Fibroblast of lung (primary cell): ENCODE measurements around the gene CALR3. TPM values are rescaled to one million over a fixed set of nuclear protein-coding genes. Genes with fewer than 3 reads are reported as not detected.
A peak's percentile ranks its signal among the peaks of the same experiment; 100 is the strongest.
"Not testable (repeated sequence)": the region's sequence is repeated elsewhere in the genome, so short reads cannot be mapped to it uniquely, and the experiment has no call there.

ENCODE experiments used
- DNase-seq, 2 donors: peaks; one replicate each; pipeline versions ENCODE4 v3.0.0 to v3.0.0-alpha.2; 2010; ENCODE audit warnings: low read depth in 2 of 2
- H2AFZ ChIP-seq: 2 replicates; pipeline ENCODE4 v1.5.1; 2012; ENCODE audit warnings: low read length, control low read depth, inconsistent platforms
- H3K27ac ChIP-seq: 2 replicates; pipeline ENCODE4 v1.5.1; 2011; ENCODE audit warnings: low read length, control low read depth; ENCODE audit not compliant: insufficient read depth
- H3K27me3 ChIP-seq: 2 replicates; pipeline ENCODE4 v1.5.1; 2011; ENCODE audit warnings: mild to moderate bottlenecking, low read length; ENCODE audit not compliant: control insufficient read depth, insufficient read depth
- H3K36me3 ChIP-seq: 2 replicates; pipeline ENCODE4 v1.5.1; 2011; ENCODE audit warnings: low read length; ENCODE audit not compliant: control insufficient read depth, insufficient read depth
- H3K4me1 ChIP-seq: 2 replicates; pipeline ENCODE4 v1.5.1; 2011; ENCODE audit warnings: low read length; ENCODE audit not compliant: control insufficient read depth, insufficient read depth; ENCODE audit errors: extremely low read depth
- H3K4me2 ChIP-seq: 2 replicates; pipeline ENCODE4 v1.5.1; 2011; ENCODE audit warnings: low read length, control low read depth; ENCODE audit not compliant: insufficient read depth; ENCODE audit errors: extremely low read depth
- H3K4me3 ChIP-seq, 4 experiments: fragments of 200-600 bp in 1 of 4; sonication (generic) in 1 of 4; replicated peaks in 1 of 4; 2 replicates each; pipeline ENCODE4 v1.5.1; 2011 to 2016; ENCODE audit warnings: low read length in 4 of 4, low read depth in 3 of 4, mild to moderate bottlenecking in 3 of 4, control low read depth in 2 of 4, inconsistent platforms in 1 of 4, mixed read lengths in 1 of 4; ENCODE audit not compliant: insufficient read depth in 1 of 4; ENCODE audit errors: control extremely low read depth in 1 of 4
- H3K79me2 ChIP-seq: 2 replicates; pipeline ENCODE4 v1.5.1; 2012; ENCODE audit warnings: mild to moderate bottlenecking, low read length, inconsistent platforms; ENCODE audit not compliant: control insufficient read depth, insufficient read depth
- H3K9ac ChIP-seq: 2 replicates; pipeline ENCODE4 v1.5.1; 2011; ENCODE audit warnings: mild to moderate bottlenecking, low read length, control low read depth; ENCODE audit not compliant: insufficient read depth
- H3K9me3 ChIP-seq: 2 replicates; pipeline ENCODE4 v1.5.1; 2012; ENCODE audit warnings: low read depth, low read length; ENCODE audit not compliant: control insufficient read depth, insufficient read depth
- H4K20me1 ChIP-seq: 2 replicates; pipeline ENCODE4 v1.5.1; 2011; ENCODE audit warnings: low read length; ENCODE audit not compliant: control insufficient read depth, insufficient read depth; ENCODE audit errors: extremely low read depth
- EZH2 ChIP-seq: IDR thresholded peaks from 2 replicates; pipeline ENCODE4 v1.5.1; 2012; ENCODE audit warnings: low read length, control low read depth, mild to moderate bottlenecking; ENCODE audit errors: missing control alignments
- polyA plus RNA-seq, 2 donors: library from polyadenylated mRNA; depleted of rRNA in 1 of 2; stranded (reverse) in 1 of 2; unstranded in 1 of 2; fragments of >200 nt; gene quantifications; 2 replicates each; pipeline ENCODE4 v1.2.1, GENCODE V29; 2011 to 2012; ENCODE audit warnings: missing spikeins in 1 of 2
- total RNA-seq: library from RNA; depleted of rRNA; stranded (reverse); fragments of >200 nt; gene quantifications from 2 replicates; pipeline ENCODE4 v1.2.1, GENCODE V29; 2014
- TF ChIP-seq, protein P1 (sequence below), 2 donors: IDR thresholded peaks in 1 of 2; conservative IDR thresholded peaks in 1 of 2; 1 replicate in 1 of 2; 2 replicates in 1 of 2; pipeline ENCODE4 v1.5.1; 2011 to 2012; ENCODE audit warnings: low read length in 2 of 2, control low read depth in 1 of 2, inconsistent platforms in 1 of 2, low read depth in 1 of 2, mild to moderate bottlenecking in 1 of 2

CALR3 gene
- total and polyA plus RNA-seq, 2 donors (not counting 1 experiment from before 2014, with no cell fraction given), result not detected

DNA sequence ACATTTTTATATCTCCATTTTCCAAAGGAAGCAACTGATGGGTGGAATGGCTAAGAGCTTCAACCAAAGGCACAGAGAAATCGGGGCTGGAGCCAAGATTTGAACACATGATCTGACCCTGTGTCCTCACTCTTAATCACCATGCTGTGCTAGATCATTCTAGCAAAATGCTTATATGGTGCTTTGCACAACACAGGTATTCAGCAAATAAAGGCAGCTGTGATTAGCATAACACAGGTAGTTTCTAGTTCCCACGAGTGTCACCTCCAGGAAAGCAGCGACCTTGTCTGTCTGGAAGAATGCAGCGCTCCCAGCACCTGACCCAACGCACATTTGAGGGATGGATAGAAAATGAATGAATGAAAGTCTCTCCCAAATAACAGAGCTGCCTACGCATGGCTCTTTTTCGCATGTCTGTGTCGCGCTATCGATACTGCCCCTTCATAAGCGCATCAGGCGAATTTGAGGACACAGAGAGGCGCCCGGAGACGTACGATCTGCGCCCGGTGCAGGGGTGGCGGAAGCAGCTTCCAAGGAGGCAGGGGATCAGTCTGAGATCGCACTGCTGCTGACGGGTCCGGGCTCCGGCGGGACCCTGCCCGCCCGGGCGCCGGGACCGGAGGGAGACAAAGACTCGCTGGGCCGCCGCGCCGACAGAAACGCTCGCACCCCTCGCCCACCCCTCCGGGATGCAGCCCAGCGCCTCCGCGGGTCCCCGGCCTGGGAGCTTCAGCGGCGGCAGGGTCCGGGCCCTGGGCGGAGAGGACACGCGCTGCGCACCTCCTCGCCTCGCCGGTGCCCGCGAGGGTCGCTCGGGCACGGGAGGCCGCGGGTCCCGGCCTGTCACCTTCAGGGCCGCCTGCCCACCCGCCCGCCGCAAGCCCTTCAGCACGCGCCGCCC lies 24.8 kb downstream of the CALR3 start:
- Histone ChIP-seq H3K27ac (peak overlapping the region; percentile 67), H4K20me1 (no peaks in the 10 kb centered on the region), H3K4me2 (peak overlapping the region; percentile 87), H3K4me1 (peaks cover 11% of the 10 kb centered on the region), H3K4me3 (peak overlapping the region; percentile 62 to 90 (median 80)), H3K27me3 (no peaks in the 10 kb centered on the region), H3K79me2 (peaks cover 48% of the 10 kb centered on the region), H3K9me3 (no peaks in the 10 kb centered on the region), H3K9ac (peak overlapping the region; percentile 80), H3K36me3 (no peaks in the 10 kb centered on the region), H2AFZ (peak overlapping the region; percentile 20)
- TF ChIP-seq, protein P1, sequence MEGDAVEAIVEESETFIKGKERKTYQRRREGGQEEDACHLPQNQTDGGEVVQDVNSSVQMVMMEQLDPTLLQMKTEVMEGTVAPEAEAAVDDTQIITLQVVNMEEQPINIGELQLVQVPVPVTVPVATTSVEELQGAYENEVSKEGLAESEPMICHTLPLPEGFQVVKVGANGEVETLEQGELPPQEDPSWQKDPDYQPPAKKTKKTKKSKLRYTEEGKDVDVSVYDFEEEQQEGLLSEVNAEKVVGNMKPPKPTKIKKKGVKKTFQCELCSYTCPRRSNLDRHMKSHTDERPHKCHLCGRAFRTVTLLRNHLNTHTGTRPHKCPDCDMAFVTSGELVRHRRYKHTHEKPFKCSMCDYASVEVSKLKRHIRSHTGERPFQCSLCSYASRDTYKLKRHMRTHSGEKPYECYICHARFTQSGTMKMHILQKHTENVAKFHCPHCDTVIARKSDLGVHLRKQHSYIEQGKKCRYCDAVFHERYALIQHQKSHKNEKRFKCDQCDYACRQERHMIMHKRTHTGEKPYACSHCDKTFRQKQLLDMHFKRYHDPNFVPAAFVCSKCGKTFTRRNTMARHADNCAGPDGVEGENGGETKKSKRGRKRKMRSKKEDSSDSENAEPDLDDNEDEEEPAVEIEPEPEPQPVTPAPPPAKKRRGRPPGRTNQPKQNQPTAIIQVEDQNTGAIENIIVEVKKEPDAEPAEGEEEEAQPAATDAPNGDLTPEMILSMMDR (conservative IDR thresholded peaks at IDR 0.05 in 1 of 2, IDR thresholded peaks at IDR 0.05 in 1 of 2; ENCODE audit: low read depth in 1 of 2, low read length in 2 of 2), result no peak
- peak; percentile 49 to 50 for DNase-seq

DNA sequence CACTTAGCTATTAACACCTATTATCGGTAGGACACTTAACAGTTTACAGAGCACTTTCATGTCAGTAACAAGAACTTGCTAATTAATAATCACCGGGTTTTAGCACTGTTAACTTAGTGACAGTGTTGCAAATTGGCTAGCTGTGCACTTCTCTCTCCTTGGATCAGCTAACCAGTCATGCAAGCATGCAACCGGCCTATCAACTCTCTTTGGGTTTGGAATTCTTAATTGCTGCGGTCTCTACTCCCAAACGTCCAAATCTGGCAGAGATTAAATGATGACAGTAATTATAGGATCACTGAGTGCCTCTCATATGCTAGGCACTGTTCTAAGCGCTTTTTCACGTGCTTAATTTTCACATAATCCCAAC lies 25.4 kb downstream of the CALR3 start:
- peak overlapping the region; percentile 4 for H3K27ac ChIP-seq

DNA sequence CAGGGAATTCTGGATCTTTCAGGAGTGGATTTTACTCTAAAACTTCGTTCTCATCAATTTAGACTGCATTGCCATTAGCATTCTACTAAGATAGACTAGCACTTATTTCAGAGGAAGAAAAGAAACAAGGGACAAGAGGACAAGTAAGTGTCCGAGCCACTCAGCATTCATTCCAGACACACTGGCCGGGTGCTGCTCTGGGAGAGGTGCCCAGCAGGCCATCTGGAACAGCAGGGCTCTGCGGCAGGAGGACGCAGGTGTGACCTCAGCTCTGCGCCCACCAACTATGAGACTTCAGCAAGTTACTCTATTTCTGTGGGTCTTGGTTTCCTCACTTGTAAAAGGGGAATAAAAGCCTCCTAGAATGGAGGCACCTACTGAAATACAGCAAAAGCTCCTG lies 28.4 kb downstream of the CALR3 start:
- Histone ChIP-seq H3K27me3 (no peaks in the 10 kb centered on the region), H3K4me1 (peaks cover 22% of the 10 kb centered on the region), H3K4me3 (no peak overlapping the region), H4K20me1 (no peaks in the 10 kb centered on the region), H2AFZ (no peak overlapping the region), H3K36me3 (no peaks in the 10 kb centered on the region), H3K27ac (no peak overlapping the region), H3K79me2 (peaks cover 77% of the 10 kb centered on the region), H3K9ac (no peak overlapping the region), H3K4me2 (no peak overlapping the region), H3K9me3 (no peaks in the 10 kb centered on the region)
- DNase-seq, result no peak
- TF ChIP-seq, protein P1 (conservative IDR thresholded peaks at IDR 0.05 in 1 of 2, IDR thresholded peaks at IDR 0.05 in 1 of 2; ENCODE audit: low read depth in 1 of 2, low read length in 2 of 2), result no peak
- TF ChIP-seq EZH2, result no peak

More for the DNA sequence above, 25.4 kb downstream of the CALR3 start:
- H3K4me1 ChIP-seq, result peaks cover 11% of the 10 kb centered on the region
- peaks cover 51% of the 10 kb centered on the region for H3K79me2 ChIP-seq
- peak in 1 of 2 donors; percentile 24 for DNase-seq
- H3K9me3 ChIP-seq, result no peaks in the 10 kb centered on the region
- H4K20me1 ChIP-seq, result no peaks in the 10 kb centered on the region
- peak overlapping the region; percentile 87 for H3K4me2 ChIP-seq
- H3K36me3 ChIP-seq, result no peaks in the 10 kb centered on the region
- H3K9ac ChIP-seq, result no peak overlapping the region
- no peak overlapping the region for H2AFZ ChIP-seq
- H3K4me3 ChIP-seq, result peak overlapping the region; percentile 62 to 90 (median 80)
- TF ChIP-seq, protein P1 (conservative IDR thresholded peaks at IDR 0.05 in 1 of 2, IDR thresholded peaks at IDR 0.05 in 1 of 2; ENCODE audit: low read depth in 1 of 2, low read length in 2 of 2), result no peak
- no peak for TF ChIP-seq EZH2
- H3K27me3 ChIP-seq, result no peaks in the 10 kb centered on the region

DNA sequence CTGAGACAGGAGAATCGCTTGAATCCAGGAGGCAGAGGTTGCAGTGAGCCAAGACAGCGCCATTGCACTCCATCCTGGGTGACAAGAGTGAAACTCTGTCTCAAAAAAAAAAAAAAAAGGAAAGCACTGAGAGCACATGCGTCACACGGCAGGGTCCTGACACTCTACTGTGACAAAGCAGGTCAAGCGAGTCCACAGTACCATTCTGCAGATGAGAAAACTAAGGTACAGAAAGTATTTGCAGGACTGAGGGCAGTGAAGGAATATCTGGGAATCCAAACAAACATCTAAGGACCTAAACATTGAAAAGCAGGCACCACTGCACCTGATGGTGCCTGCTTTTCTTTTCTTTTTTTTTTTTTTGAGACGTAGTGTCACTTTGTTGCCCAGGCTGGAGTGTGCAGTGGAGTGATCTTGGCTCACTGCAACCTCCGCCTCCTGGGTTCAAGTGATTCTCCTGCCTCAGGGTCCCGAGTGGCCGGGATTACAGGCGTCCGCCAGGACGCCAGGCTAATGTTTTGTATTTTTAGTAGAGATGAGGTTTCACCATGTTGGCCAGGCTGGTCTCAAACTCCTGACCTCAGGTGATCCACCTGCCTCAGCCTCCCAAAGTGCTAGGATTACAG lies 29.1 kb downstream of the CALR3 start:
- DNase-seq, H4K20me1 ChIP-seq, H3K9ac ChIP-seq, H2AFZ ChIP-seq, H3K27me3 ChIP-seq, H3K4me3 ChIP-seq, H3K9me3 ChIP-seq, H3K27ac ChIP-seq, H3K36me3 ChIP-seq, H3K4me2 ChIP-seq: not testable (repeated sequence)
- peaks cover 19% of the 10 kb centered on the region for H3K4me1 ChIP-seq
- peaks cover 82% of the 10 kb centered on the region for H3K79me2 ChIP-seq
